Inflammatory macrophage treated with lipopolysaccharide for 1 hour (primary cell): Measurements from ENCODE around the gene CENPVL1.
"Not testable (repeated sequence)": the region's sequence is repeated elsewhere in the genome, so short reads cannot be mapped to it uniquely, and the experiment has no call there.

Source experiments
- DNase-seq, 2 donors: peaks; one replicate each; pipeline ENCODE4 v3.0.0-alpha.2; 2020 to 2022

CENPVL1 gene

GRCh38 chrX:51710277-51711164 is at the start of gene CENPVL1:
Gene CENPVL1, plus strand, starts transcription at chrX:51710512. Its CDS starts 0 bp downstream, at chrX:51710512.
- DNase-seq = not testable (repeated sequence)

- DNase-seq = no peak
Observed at GRCh38 chrX:51665981-51666380, 44.3 kb upstream of the CENPVL1 start.

DNA sequence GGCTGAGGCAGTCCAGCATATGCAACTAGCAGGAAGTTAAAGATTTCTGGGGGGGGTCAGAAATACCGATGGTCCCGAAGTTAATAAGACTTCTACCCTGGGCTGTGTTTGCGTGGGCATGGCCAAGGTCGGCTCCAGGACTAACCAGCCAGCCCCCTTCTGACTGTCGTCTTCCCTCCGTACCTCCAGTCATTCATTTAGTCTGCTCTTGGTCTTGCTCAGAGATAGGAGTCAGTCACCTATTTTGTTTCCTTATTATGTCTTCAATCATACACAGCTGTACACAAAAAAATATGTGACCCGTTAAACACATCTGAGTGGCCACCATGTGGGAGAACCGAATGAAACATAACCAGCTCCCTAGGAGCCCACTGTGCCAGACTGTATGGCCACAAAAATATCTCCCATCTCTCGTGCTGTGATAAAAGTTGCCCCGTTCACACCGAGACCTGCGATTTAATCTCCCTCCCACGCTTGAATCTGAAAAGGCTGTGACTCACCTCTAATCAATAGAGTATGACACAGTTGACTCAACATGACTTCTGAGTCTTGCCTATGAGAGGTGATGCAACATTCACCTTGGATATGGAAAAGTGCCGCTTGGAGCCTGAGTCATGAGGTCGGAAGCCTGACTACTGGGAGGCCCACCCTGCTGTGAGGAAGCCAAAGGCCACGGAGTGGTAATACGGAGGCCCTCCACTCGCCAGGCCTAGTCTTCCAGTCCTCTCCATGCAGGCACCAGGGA is 30.5 kb upstream of the CENPVL1 start:
- DNase-seq = not testable (repeated sequence)

GRCh38 chrX:51681808-51682719 is 28.2 kb upstream of the CENPVL1 start:
- not testable (repeated sequence) for DNase-seq

- not testable (repeated sequence) for DNase-seq
Observed at GRCh38 chrX:51682720-51683062, 27.6 kb upstream of the CENPVL1 start, which contains the start of gene CENPVL2. Gene CENPVL2, minus strand, starts transcription at chrX:51682831. Its CDS starts 0 bp downstream, at chrX:51682831.

DNA sequence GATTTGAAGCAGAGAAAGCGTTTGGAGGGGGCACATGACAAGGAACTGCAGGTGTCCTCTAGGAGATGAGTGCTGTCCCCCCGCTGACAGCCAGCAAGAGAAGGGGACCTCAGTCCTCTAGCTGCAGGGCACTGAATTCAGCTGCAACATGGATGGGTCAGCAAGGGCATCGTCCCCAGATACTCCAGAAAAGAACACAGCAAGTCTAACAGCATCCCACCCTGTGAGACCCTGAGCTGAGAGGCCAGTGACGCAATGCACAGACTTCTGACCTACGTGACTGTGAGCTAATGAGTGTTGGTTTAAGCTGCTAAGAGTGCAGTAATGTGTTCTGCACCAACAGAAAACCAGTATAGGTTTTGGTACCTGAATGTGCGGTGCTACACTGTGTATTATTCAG is 16.1 kb upstream of the CENPVL1 start:
- no peak for DNase-seq

- no peak for DNase-seq
Observed at GRCh38 chrX:51697397-51697796, 12.9 kb upstream of the CENPVL1 start.

DNA sequence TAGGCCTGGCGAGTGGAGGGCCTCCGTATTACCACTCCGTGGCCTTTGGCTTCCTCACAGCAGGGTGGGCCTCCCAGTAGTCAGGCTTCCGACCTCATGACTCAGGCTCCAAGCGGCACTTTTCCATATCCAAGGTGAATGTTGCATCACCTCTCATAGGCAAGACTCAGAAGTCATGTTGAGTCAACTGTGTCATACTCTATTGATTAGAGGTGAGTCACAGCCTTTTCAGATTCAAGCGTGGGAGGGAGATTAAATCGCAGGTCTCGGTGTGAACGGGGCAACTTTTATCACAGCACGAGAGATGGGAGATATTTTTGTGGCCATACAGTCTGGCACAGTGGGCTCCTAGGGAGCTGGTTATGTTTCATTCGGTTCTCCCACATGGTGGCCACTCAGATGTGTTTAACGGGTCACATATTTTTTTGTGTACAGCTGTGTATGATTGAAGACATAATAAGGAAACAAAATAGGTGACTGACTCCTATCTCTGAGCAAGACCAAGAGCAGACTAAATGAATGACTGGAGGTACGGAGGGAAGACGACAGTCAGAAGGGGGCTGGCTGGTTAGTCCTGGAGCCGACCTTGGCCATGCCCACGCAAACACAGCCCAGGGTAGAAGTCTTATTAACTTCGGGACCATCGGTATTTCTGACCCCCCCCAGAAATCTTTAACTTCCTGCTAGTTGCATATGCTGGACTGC is 2.8 kb downstream of the CENPVL1 start:
- DNase-seq = not testable (repeated sequence)

DNA sequence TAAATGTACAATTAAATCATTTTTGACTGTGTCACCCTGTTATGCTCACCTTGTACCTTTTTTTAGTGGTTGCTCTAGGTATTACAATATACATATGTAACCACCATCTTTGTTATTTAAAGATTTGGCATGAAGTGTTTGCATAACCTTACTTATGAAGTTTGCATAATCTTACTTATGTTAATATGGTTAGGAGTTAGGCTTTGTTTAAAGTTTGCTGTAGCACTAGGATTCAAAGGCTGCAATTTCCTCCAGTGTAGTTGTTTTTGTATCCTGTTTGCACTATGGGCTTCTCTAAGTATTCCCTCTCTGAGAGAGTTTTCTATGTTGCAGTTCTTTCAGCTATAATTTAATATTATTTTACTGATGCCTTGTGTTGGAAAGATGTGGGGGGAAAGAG is 17.9 kb downstream of the CENPVL1 start:
- no peak for DNase-seq

DNA sequence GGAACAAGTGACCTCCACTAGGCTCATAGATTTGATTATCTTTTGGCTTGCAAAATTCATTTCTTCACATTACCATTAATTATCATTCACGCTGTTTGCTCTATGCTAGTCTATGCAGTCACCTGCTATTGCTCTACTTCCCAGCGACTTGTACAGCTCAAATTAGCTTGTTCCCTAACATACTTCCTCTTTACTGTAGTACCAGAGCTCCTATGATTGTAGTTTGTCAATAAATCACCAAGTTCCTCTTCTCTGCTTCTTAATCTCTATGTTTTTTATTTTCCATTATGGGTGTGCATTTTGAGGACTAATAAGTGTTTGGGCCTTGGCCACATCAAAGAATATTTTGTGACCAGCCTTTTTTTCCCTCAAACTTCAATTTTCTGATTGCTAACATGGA is 26.8 kb downstream of the CENPVL1 start:
- peak; percentile 20 to 25 for DNase-seq

DNA sequence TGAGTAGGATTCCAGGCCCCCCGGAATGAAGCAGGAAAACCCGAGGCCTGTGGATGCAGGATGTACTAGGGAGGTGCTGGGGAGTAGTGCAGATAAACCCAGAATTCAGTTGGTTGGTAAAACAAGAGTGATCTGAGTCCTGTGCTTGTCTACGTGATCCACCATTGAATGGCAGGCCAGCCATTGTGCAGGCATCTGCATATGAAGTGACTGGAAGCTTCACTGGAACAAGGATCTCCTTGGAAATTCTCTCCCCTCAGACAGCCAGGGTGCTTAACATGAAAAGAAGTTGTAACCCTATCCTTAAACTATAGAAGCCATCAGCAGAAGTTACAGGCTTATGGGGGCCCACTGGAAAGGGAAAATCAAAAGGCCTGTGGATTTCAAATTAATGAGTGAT is 32.3 kb downstream of the CENPVL1 start:
- no peak for DNase-seq

DNA sequence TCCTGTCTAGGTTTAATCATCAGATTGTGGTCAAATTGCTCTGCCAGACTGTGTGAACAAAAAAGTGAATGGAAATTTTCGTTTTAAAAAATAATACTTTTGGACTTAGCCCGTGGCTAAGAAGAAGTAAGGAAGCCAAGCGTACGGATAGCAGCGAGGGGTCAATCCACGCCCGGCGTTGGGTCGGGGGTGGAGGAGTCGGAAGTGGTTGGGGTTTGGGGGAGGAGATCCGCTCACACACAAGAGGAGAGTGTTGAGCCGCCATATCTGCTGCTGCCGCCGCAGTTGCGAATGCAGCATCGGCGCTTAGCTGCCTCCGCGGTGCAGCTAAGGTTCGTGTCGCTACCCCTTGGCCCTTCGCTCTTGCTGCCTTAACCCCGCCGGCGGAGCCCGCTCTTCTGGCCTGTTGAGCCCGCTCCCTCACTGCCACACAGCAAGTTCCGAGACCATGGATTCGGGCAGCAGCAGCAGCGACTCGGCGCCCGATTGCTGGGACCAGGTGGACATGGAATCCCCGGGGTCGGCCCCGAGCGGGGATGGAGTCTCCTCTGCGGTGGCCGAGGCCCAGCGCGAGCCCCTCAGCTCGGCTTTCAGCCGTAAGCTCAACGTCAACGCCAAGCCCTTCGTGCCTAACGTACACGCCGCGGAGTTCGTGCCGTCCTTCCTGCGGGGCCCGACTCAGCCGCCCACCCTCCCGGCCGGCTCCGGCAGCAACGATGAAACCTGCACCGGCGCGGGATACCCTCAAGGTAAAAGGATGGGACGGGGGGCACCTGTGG is 33.1 kb downstream of the CENPVL1 start, which contains the start of gene GSPT2:
Gene GSPT2 (plus strand): TSS at position 264 of the 779 bp plus-strand sequence. CDS start 185 bp downstream, at position 449.
- DNase-seq = peak; percentile 36 to 40

DNA sequence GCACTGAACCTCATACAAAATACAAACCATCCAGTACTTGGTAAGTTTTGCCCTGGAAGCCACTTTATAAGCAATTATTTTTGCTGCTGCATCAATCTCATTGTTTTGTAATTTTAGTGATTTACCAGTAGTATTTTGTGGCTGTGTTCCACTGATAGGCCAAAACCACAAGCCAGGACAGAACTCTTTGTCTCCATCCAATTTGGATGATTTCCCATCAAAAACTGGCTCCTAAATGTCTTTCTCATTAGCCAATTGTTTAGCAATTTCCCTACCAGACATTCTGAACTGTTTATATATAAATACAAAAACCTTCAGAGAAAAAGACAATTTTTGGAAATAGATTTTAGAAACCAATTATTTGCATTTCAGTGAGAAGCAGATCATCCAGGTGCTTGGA is 37.4 kb downstream of the CENPVL1 start:
- DNase-seq = no peak

- DNase-seq = no peak
Observed at GRCh38 chrX:51759055-51759839, 48.9 kb downstream of the CENPVL1 start.

- DNase-seq = peak; percentile 0 to 1
Observed at GRCh38 chrX:51760657-51761056, 50.3 kb downstream of the CENPVL1 start.
